Astrocyte of the hippocampus (primary cell): ENCODE results near the gene SDK2.

ENCODE experiments used
- DNase-seq: peaks from one replicate; pipeline ENCODE4 v3.0.0; 2011; ENCODE audit warnings: low read depth, low spot score

Gene SDK2

GRCh38 chr17:73559532-73559931 lies 84.7 kb downstream of the SDK2 start:
- DNase-seq: no peak

GRCh38 chr17:73555199-73555960 lies 88.9 kb downstream of the SDK2 start:
- DNase-seq: no peak

DNA sequence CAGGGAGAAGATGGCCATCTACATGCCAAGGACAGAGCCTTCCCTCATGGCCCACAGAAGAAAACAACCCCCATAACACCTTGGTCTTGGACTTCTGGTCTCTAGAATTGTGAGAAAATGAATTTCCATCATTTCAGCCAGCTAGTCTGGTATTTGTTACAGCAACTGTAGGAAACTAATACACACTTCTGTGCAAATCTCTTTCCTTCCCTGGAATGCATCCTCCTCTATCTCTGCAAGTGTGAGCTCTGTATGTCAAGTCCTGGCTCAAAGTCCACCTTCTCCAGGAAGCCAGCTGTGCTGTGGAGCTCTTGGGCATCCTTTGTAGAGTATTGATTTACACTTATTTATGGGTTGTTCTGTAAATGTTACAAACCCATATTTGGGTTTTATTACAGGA lies 89.7 kb downstream of the SDK2 start:
- no peak for DNase-seq

DNA sequence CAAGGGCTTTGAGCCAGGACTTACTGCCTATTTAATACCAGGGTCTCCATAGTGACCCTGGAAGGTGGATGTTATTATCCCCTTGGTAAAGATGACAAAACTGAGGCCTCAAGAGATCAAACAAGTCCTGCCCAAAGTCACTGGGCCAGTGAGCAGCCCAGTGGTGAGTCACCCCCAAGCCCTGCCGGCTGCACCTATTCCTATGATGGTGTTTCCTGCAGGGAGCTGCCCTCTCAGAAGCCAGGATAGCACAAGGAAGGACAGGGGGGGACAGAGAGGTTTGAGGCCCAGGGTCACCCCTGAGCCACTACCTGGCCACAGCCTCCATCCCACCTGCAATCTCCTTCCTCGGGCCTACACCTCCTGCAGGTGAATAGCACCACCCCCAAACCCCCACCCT lies 90.9 kb downstream of the SDK2 start:
- DNase-seq: no peak

DNA sequence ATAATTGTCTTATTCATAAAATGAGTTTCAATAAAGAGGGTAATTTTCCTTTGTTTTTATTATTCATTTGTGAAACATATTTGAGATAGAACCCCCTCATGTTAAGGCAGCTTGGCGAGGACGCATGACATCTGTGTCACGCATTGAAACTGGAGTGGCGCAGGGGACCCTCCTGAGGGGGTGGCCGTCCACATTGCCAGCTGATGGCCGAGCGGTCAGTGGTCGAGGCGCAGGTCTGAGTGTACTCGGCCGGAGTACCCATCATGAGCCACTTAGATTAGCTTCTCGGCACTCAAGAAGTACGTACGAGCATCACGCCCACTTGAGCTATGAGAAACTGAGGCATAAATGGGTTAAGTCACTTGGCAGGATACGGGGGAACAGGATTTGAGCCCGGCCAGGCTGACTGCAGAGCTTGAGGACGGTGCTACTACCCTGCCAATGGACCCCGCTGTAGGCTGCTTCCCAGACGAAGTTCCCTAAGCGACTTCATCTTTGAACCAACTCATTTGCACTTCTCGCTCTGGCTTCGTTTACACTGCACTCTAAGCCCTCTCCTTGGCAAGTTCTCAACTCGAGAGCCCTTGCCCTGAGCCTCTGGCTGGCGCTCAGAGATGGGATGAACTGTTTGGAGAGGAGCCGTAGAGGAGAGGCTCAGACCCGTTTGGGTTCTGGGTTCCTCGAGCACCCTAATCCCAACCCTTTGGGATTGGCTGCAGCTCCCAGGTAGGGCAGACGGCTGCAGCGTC lies 91.8 kb downstream of the SDK2 start:
- DNase-seq: no peak

- DNase-seq: no peak
Measured at GRCh38 chr17:73551759-73552158, 92.5 kb downstream of the SDK2 start.

DNA sequence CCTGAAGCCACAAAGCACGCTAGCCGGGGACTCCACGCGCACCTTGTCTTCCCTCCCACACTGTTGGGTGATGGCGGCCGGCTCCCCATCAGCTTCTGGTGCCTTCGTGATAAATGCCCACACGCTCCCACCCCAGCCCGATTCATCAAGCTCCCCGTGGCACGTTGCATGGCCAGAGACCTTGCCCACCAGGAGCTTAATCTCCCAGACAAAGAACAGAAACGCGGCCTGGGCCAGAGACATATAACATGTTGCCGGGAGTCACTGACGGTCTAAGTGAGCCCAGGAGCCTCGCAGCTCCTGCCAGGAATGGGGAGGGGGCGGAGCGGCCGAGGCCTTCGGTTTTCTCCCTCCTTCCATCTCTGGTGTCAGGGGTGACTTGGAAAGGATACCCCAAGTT lies 93.1 kb downstream of the SDK2 start:
- DNase-seq: no peak

- DNase-seq: no peak
Measured at GRCh38 chr17:73550556-73550955, 93.7 kb downstream of the SDK2 start.

DNA sequence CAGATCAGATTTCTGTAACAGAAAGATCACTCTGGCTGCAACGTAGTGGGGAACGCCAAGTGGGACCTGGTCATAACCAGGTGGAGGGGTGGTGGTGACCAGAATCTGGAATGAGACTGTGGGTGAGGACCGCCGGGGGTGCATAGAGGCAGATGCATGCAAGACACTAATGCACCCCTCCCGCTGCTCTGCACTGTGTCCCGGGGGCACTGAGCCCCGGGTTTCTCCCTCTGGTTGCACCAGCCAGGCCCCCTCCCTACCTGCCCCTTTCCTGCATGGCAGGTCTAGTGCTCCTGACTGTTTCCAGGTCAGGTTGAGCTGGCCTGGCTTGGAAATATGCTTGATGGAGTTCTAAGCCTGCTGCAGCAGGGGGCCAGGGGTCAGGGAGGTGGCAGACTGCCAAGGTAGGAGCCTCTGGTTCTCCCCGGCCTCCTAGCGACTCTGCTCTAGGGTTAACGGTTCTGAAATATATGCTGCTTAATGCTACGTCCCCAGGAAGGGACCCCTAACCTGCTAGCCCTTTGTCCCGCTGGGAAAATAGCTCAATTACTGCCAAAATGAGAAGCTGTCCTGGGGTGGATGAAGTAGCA lies 94.3 kb downstream of the SDK2 start:
- DNase-seq: no peak

DNA sequence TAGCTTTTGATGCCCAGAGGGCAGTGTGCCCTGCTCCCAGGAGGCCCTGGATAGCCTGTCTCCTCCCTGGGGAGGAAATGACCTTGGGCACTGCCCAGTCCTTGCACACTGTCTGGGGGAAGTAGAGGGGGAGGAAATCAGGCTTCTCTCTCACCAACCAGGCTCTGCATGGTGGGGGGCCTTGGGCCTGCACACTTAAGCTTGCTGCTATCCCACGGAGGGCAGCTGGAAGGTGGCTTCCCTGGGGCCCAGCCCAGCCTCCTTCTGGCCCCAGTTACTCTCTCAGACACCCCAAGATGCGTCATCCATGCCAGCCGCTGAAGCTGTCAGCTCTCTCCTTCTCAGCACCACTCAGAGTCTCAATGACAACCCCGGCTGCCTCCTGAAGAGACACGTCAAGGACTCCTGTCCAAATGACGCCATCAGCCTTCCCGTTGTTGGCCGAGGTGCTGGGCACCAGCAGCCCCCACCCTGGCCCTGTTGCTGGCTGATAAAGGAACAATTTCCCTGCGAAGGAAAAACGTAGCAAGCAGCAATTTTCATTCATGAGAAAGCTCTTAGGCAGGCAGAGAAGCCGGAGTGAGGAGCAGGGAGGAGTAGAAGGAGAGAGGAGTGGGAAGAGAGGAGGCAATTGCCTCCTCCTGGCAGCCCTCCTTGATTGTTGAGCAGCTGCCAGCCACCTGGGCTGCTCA lies 95.5 kb downstream of the SDK2 start:
- peak; percentile 16 for DNase-seq

- no peak for DNase-seq
Measured at GRCh38 chr17:73547790-73548189, 96.5 kb downstream of the SDK2 start.

- DNase-seq: no peak
Measured at GRCh38 chr17:73546770-73547536, 97.3 kb downstream of the SDK2 start.

- DNase-seq: no peak
Measured at GRCh38 chr17:73546114-73546513, 98.1 kb downstream of the SDK2 start.

GRCh38 chr17:73545109-73546032 lies 98.9 kb downstream of the SDK2 start:
- no peak for DNase-seq

DNA sequence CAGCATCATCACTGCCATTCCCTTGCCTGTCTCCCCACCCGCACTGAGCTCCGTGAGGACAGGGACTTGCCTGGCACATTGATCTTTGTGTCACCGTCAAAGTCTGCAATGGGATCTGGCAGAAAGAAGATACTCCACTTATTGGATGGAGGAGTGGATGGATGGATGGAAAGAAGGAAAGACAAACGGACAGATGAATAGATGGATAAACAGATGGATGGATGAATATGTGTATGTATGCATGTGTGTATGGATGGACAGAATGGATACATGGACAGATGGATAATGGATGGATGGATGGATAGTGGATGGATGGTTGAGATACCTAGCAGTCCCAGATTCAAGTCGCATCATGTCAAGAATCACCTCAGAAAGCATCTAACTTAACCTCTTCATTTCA lies 99.9 kb downstream of the SDK2 start:
- no peak for DNase-seq

DNA sequence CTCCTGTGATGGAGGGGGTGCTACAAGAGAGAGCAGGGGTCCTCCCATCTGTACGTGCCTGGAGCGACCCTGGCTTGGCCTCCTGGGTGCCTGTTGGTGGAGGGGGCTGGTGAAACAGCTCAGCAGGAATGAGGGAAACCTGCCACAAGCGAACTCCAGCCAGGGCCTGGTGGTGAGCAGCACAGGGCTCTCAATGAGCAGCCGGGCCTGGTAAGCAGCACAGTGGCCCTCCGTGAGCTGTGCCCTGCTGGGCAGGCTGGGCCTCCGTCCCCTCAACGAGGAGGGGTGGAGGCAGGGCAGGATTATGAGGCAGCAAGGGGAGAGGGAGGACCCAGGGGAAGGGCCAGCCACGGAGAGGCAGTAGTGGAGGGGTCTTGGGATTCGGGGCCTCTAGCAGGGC lies 101.9 kb downstream of the SDK2 start:
- no peak for DNase-seq

DNA sequence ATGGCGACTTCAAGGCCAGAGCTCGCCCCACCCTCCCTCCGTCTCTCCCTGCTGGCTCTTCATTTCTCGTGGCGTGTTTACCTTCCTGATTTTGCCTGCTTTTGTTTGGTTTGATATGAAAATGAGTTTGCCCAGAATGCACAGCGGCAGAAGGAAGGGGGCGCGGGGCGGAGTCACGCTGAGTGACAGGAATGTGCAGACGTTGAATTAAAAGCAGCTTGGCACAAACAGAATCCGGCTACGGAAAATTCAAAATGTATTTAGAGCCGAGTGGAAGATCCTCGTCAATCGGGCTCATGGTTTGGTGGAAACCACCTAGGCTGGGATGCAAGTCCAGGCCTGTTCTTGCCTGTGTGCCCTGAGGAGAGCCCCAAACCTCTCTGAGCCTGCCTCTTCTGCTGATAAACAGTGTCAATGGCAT lies 102.7 kb downstream of the SDK2 start:
- DNase-seq: no peak

GRCh38 chr17:73541111-73541510 lies 103.1 kb downstream of the SDK2 start:
- peak; percentile 18 for DNase-seq

GRCh38 chr17:73539166-73539565 lies 105.1 kb downstream of the SDK2 start:
- DNase-seq: no peak

DNA sequence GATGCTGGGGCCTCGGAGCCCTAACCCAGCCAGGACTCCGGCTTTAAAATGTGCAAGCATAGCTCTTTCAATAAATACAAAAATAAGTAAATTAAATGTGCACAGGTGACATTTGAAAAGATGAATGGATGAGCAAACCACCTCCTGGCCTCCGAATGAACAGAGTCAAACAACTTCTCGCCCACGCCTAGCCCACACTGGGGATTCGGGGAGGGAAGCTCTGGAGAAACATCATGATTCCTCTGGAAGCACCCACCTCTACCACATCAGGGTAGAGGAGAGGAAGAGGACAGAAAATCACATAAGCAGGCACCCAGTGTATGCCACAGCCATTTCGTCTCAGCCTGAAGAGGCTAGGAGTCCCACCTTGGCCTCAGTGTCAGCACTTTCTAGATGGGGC lies 105.8 kb downstream of the SDK2 start:
- no peak for DNase-seq
